ENCODE data around the gene TBC1D23.

GRCh38 chr3:100368441-100368840 is 107.6 kb downstream of the TBC1D23 start:
- TF ChIP-seq POLR2A (IDR thresholded peaks at IDR 0.05) (no peak), CTCF (IDR thresholded peaks at IDR 0.05 in 8 of 11, conservative IDR thresholded peaks at IDR 0.05 in 3 of 11) (no peak)
